Spinal cord (tissue), 10 donors: ENCODE data around the gene SNX5. TPM values are rescaled to one million over a fixed set of nuclear protein-coding genes. Genes with fewer than 3 reads are reported as not detected.
A peak's percentile ranks its signal among the peaks of the same experiment; 100 is the strongest.

Source experiments
- DNase-seq, 6 donors: peaks; one replicate each; pipeline versions ENCODE4 v3.0.0 to v3.0.0-alpha.2; 2013 to 2015; ENCODE audit warnings: low spot score in 6 of 6, low read depth in 4 of 6
- H3K27ac ChIP-seq: one replicate; pipeline ENCODE4 v1.5.1; 2013; ENCODE audit warnings: low read depth, low read length, control low read depth
- H3K27me3 ChIP-seq: one replicate; pipeline ENCODE4 v1.6.1; 2013; ENCODE audit warnings: low read length; ENCODE audit not compliant: control insufficient read depth, insufficient read depth
- H3K36me3 ChIP-seq: one replicate; pipeline ENCODE4 v1.6.1; 2013; ENCODE audit warnings: low read length; ENCODE audit not compliant: control insufficient read depth, insufficient read depth
- H3K4me1 ChIP-seq: one replicate; pipeline ENCODE4 v1.6.1; 2013; ENCODE audit warnings: low read length; ENCODE audit not compliant: control insufficient read depth, insufficient read depth
- H3K4me3 ChIP-seq: one replicate; pipeline ENCODE4 v1.5.1; 2013; ENCODE audit warnings: low read depth, low read length, control low read depth
- H3K9me3 ChIP-seq: one replicate; pipeline ENCODE4 v1.6.1; 2013; ENCODE audit warnings: low read length; ENCODE audit not compliant: control insufficient read depth, insufficient read depth
- WGBS: methylation state at CpG from one replicate; pipeline ENCODE4 v1.1.5; 2013; ENCODE audit warnings: missing lambda C conversion rate; ENCODE audit not compliant: insufficient coverage; 5-methylcytosine and 5-hydroxymethylcytosine counted together
- polyA plus RNA-seq, 2 donors: library from polyadenylated mRNA; unstranded; fragments of 120-200 nt; gene quantifications; one replicate each; pipeline ENCODE4 v1.2.1, GENCODE V29; 2013; ENCODE audit not compliant: insufficient read length in 2 of 2
- total RNA-seq, 2 donors: library from RNA; depleted of rRNA in 1 of 2; stranded (reverse); fragments of 120-200 nt in 1 of 2; fragments of >200 nt in 1 of 2; gene quantifications; one replicate each; pipeline versions ENCODE4 v1.2.3 to v1.2.4, GENCODE V29; 2013 to 2014
- donor health status: healthy.

The SNX5 gene
- total and polyA plus RNA-seq, 4 donors, result 81.4 to 128 (median 108) TPM

- DNase-seq, result no peak
- H3K36me3 ChIP-seq, result peaks cover 23% of the 10 kb centered on the region
- H3K4me1 ChIP-seq, result no peaks in the 10 kb centered on the region
- H3K4me3 ChIP-seq, result no peak overlapping the region
- no peaks in the 10 kb centered on the region for H3K27me3 ChIP-seq
- 100% methylated on average over 2 of the region's 5 CpGs for WGBS
- H3K27ac ChIP-seq, result no peak overlapping the region
- H3K9me3 ChIP-seq, result no peaks in the 10 kb centered on the region
These were observed 22.6 kb downstream of the SNX5 start for GRCh38 chr20:17946040-17946439.

GRCh38 chr20:17944854-17945474, 23.6 kb downstream of the SNX5 start:
- Histone ChIP-seq H3K36me3 (peaks cover 27% of the 10 kb centered on the region), H3K9me3 (no peaks in the 10 kb centered on the region), H3K27me3 (no peaks in the 10 kb centered on the region), H3K4me1 (no peaks in the 10 kb centered on the region), H3K27ac (no peak overlapping the region), H3K4me3 (no peak overlapping the region)
- WGBS, result 100% methylated on average over 2 of the region's 4 CpGs
- no peak for DNase-seq

DNA sequence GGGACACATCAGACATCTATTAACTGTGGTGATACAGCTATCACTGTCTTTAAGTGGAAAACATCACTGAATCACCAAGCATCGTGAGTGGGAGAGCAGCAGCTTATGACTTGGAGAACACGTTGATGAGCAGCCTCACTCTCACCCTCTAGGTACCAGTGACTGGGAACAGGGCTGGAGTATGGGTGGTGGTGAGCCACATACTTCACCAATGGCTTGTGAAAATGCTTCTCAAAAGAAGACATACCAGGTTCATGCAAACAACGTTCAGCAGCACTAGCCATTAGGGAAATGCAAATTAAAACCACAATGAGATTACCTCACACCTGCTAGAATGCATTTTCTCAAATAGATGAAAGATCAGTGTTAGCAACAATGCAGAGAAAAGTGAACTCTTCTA, 25.3 kb downstream of the SNX5 start:
- H3K36me3 ChIP-seq, result peaks cover 30% of the 10 kb centered on the region
- no CpG with 5 or more reads among the region's 3 CpGs for WGBS
- H3K9me3 ChIP-seq, result no peaks in the 10 kb centered on the region
- H3K4me1 ChIP-seq, result peaks cover 11% of the 10 kb centered on the region
- no peak overlapping the region for H3K4me3 ChIP-seq
- H3K27me3 ChIP-seq, result no peaks in the 10 kb centered on the region
- no peak overlapping the region for H3K27ac ChIP-seq
- DNase-seq, result no peak

DNA sequence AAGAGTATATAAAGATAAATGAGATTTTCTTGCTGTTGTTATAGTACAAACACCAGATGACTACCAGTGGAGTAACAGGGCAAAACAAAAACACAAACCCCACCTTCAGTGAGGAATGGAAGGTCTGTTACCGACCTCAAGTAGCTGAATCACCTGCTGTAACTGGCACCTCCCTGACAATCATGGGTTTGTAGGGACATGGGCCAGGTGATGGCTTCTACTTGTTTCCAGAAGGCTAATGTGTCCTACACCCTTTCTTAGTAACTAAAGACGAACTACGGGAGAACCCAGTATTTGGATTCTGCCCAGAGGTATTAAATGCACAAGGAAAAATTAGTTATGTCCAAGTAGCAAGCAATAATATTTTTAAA, 26.8 kb downstream of the SNX5 start:
- Histone ChIP-seq H3K36me3 (peaks cover 30% of the 10 kb centered on the region), H3K4me3 (no peak overlapping the region), H3K27me3 (no peaks in the 10 kb centered on the region), H3K9me3 (no peaks in the 10 kb centered on the region), H3K4me1 (peaks cover 22% of the 10 kb centered on the region), H3K27ac (no peak overlapping the region)
- DNase-seq, result no peak
- no CpG with 5 or more reads among the region's 3 CpGs for WGBS

DNA sequence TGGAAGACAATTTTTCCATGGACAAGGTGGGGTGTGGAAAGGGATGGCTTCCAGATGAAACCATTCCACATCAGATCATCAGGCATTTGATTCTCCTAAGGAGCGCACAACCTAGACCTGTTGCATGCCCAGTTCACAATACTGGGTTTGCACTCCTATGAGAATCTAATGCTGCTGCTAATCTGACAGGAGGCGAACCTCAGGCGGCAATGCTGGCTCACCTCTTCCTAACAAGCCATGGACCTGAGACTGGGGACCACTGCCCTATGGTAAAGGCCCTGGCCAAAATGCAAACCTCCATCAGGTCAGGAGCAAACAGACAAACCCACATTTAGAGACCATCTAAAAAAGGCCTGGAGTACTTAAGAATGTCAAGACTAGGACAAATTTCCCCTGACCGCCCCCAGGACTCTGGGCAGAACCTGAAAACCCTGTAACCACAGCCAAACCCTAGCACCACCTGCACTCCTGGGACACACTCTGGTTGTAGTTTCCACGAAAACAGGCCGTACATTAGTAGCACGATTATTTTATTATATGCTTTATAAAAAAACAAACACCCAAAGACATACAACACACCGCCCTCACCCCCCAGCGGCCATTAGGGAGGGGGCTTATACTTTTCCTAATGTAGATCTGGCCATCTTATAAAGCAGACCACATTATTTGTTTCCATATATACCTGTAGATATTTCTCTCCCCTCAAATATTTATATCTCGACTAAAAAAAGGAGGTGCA, 27.3 kb downstream of the SNX5 start:
- peaks cover 27% of the 10 kb centered on the region for H3K36me3 ChIP-seq
- no peak overlapping the region for H3K27ac ChIP-seq
- 93% methylated on average over 3 of the region's 10 CpGs for WGBS
- no peak overlapping the region for H3K4me3 ChIP-seq
- H3K27me3 ChIP-seq, result no peaks in the 10 kb centered on the region
- DNase-seq, result no peak
- H3K4me1 ChIP-seq, result peaks cover 26% of the 10 kb centered on the region
- no peaks in the 10 kb centered on the region for H3K9me3 ChIP-seq

GRCh38 chr20:17940224-17940971, 28.2 kb downstream of the SNX5 start:
- H3K27me3 ChIP-seq, result no peaks in the 10 kb centered on the region
- H3K4me1 ChIP-seq, result peaks cover 30% of the 10 kb centered on the region
- peaks cover 25% of the 10 kb centered on the region for H3K36me3 ChIP-seq
- H3K4me3 ChIP-seq, result no peak overlapping the region
- no peaks in the 10 kb centered on the region for H3K9me3 ChIP-seq
- 57% methylated on average over 3 of the region's 6 CpGs for WGBS
- peak in 1 of 6 donors; percentile 5 for DNase-seq
- H3K27ac ChIP-seq, result no peak overlapping the region

- Histone ChIP-seq H3K4me3 (no peak overlapping the region), H3K4me1 (peaks cover 30% of the 10 kb centered on the region), H3K27me3 (no peaks in the 10 kb centered on the region), H3K9me3 (no peaks in the 10 kb centered on the region), H3K36me3 (peaks cover 25% of the 10 kb centered on the region), H3K27ac (no peak overlapping the region)
- DNase-seq, result no peak
- 84% methylated on average over 6 of the region's 7 CpGs for WGBS
These were observed 28.9 kb downstream of the SNX5 start for GRCh38 chr20:17939622-17940223.

- peak in 3 of 6 donors; percentile 47 to 90 (median 78) for DNase-seq
- Histone ChIP-seq H3K4me3 (no peak overlapping the region), H3K9me3 (no peaks in the 10 kb centered on the region), H3K27me3 (no peaks in the 10 kb centered on the region), H3K36me3 (peaks cover 25% of the 10 kb centered on the region), H3K27ac (no peak overlapping the region), H3K4me1 (peaks cover 37% of the 10 kb centered on the region)
- WGBS, result 17% methylated on average over 6 of the region's 13 CpGs
These were observed 29.5 kb downstream of the SNX5 start for GRCh38 chr20:17938871-17939619.
